ENCODE data around the gene COL7A1.

The COL7A1 gene

DNA sequence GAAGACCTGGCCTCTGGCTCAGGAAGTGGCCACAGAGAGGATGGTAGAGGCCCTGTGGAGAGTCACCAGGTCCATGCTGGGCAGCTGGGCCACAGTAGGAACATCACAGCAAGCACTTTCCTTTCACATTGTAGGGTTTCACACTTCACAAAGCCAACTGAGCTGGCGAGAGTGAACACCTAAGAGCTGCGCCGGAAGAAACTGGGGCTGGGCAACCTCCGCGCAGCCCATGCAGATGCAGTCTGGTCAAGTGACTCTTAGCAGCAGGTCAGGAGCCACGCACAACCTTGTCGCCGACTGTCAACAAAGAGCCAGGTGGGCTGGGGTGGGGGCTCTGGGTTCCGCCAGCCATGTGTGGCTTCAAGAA, 75.9 kb downstream of the COL7A1 start:
- Histone ChIP-seq H3K9ac (ENCODE audit: low read length) (no peak overlapping the region), H3K27ac (ENCODE audit: low read length, poor library complexity, severe bottlenecking) (no peak overlapping the region), H3K4me3 (ENCODE audit: insufficient read depth in 1 of 2, low read depth in 1 of 2, low read length in 2 of 2) (no peak overlapping the region), H3K23ac (ENCODE audit: low read length in 2 of 2) (no peak overlapping the region), H2AFZ (ENCODE audit: low read depth, low read length) (no peak overlapping the region), H2BK5ac (ENCODE audit: low read depth, low read length, poor library complexity, severe bottlenecking) (no peak overlapping the region), H2BK15ac (ENCODE audit: low read depth, poor library complexity, severe bottlenecking) (no peak overlapping the region), H3K4ac (ENCODE audit: low read depth in 1 of 2, low read length in 2 of 2) (no peak overlapping the region), H3K27me3 (ENCODE audit: control insufficient read depth in 1 of 2, insufficient read depth in 1 of 2, low read length in 2 of 2) (no peaks in the 10 kb centered on the region), H2AK5ac (ENCODE audit: low read length, severe bottlenecking) (no peak overlapping the region), H3K9me3 (ENCODE audit: control insufficient read depth, low read length) (no peaks in the 10 kb centered on the region), H3K14ac (ENCODE audit: low read length in 2 of 2) (no peak overlapping the region), H3K4me2 (ENCODE audit: low read length, poor library complexity, severe bottlenecking) (no peak overlapping the region), H4K91ac (ENCODE audit: low read length) (no peak overlapping the region), H2BK120ac (ENCODE audit: low read depth, low read length) (no peak overlapping the region), H3K36me3 (ENCODE audit: control insufficient read depth in 1 of 2, insufficient read depth in 2 of 2, low read depth in 1 of 2, low read length in 2 of 2) (peaks cover 0 to 68% of the 10 kb centered on the region in 2 experiments), H2BK12ac (ENCODE audit: low read length in 2 of 2) (no peak overlapping the region), H3K4me1 (ENCODE audit: control insufficient read depth, insufficient read depth, low read depth, low read length) (peaks cover 6% of the 10 kb centered on the region), H3K18ac (ENCODE audit: low read depth in 1 of 2, low read length in 2 of 2) (no peak overlapping the region), H3K79me1 (replicated peaks; ENCODE audit: low read length, poor library complexity, severe bottlenecking) (peaks cover 5% of the 10 kb centered on the region), H4K8ac (ENCODE audit: low read length) (no peak overlapping the region)
- DNase-seq = no peak
- 97% methylated on average over 9 of the region's 9 CpGs for WGBS

DNA sequence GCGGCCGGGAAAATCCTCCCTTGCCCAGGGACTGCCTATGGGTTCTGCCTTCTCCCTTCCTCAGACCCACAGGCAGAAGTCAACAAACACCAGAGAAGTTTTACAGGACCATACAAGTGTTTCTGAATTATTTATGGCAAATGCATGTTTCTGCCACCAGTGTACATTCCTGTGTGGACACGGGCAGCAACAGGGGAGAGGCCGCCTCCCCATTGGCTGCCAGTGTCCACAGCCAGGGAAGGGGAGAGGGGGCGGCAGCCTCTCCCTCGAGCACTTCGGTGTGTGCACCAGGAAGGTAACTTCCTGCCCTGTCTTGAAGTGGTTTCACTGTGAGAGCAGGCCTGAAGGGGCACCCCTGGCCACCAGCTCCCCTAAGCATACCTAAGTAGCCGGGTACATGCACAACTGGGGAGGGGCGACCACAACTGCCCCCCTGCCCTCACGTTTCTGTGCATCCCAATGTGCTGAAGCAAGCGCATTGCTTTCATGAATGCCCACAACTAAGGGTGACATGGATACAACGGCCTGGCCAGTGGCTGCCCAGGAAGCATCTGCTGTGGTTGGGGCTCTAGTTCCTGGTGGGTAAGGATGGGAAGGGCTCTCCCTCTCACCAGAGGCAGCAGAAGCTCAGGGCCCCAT, 76.4 kb downstream of the COL7A1 start:
- peaks cover 6% of the 10 kb centered on the region for H3K4me1 ChIP-seq (ENCODE audit: control insufficient read depth, insufficient read depth, low read depth, low read length)
- no peak for DNase-seq
- H3K27me3 ChIP-seq (ENCODE audit: control insufficient read depth in 1 of 2, insufficient read depth in 1 of 2, low read length in 2 of 2) = no peaks in the 10 kb centered on the region
- H3K79me1 ChIP-seq (replicated peaks; ENCODE audit: low read length, poor library complexity, severe bottlenecking) = peaks cover 5% of the 10 kb centered on the region
- H3K36me3 ChIP-seq (ENCODE audit: control insufficient read depth in 1 of 2, insufficient read depth in 2 of 2, low read depth in 1 of 2, low read length in 2 of 2) = peaks cover 0 to 63% of the 10 kb centered on the region in 2 experiments
- no peak overlapping the region for H3K4me2 ChIP-seq (ENCODE audit: low read length, poor library complexity, severe bottlenecking)
- H4K91ac ChIP-seq (ENCODE audit: low read length) = no peak overlapping the region
- H4K8ac ChIP-seq (ENCODE audit: low read length) = no peak overlapping the region
- H3K9me3 ChIP-seq (ENCODE audit: control insufficient read depth, low read length) = no peaks in the 10 kb centered on the region
- H2AK5ac ChIP-seq (ENCODE audit: low read length, severe bottlenecking) = no peak overlapping the region
- H3K23ac ChIP-seq (ENCODE audit: low read length in 2 of 2) = no peak overlapping the region
- no peak overlapping the region for H2BK12ac ChIP-seq (ENCODE audit: low read length in 2 of 2)
- no peak overlapping the region for H3K14ac ChIP-seq (ENCODE audit: low read length in 2 of 2)
- WGBS = 80% methylated on average over 11 of the region's 12 CpGs
- H3K27ac ChIP-seq (ENCODE audit: low read length, poor library complexity, severe bottlenecking) = no peak overlapping the region
- H2BK5ac ChIP-seq (ENCODE audit: low read depth, low read length, poor library complexity, severe bottlenecking) = no peak overlapping the region
- H3K9ac ChIP-seq (ENCODE audit: low read length) = no peak overlapping the region
- H3K4ac ChIP-seq (ENCODE audit: low read depth in 1 of 2, low read length in 2 of 2) = no peak overlapping the region
- H2AFZ ChIP-seq (ENCODE audit: low read depth, low read length) = no peak overlapping the region
- no peak overlapping the region for H3K4me3 ChIP-seq (ENCODE audit: insufficient read depth in 1 of 2, low read depth in 1 of 2, low read length in 2 of 2)
- H2BK15ac ChIP-seq (ENCODE audit: low read depth, poor library complexity, severe bottlenecking) = no peak overlapping the region
- H3K18ac ChIP-seq (ENCODE audit: low read depth in 1 of 2, low read length in 2 of 2) = no peak overlapping the region
- H2BK120ac ChIP-seq (ENCODE audit: low read depth, low read length) = no peak overlapping the region

DNA sequence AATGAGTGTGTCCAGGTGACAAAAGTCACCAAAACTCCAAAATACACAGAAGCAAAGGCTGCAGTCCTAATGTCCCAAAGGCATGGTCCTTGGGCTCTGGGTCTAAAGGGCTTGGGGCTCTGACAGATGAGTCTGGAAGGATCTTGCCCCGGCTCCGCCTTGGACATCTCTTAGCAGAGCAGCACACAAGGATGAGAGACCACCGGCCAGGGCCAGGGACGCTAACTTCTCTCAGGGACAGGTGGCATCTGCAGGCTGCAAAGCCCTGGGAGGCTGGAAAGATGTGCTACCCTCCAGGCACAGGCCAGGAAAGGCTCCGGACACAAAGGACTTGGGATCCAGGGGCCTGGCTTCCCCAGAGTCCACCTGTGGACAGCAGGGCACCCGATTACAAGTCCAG, 77.1 kb downstream of the COL7A1 start:
- Histone ChIP-seq H2AFZ (ENCODE audit: low read depth, low read length) (no peak overlapping the region), H3K4me1 (ENCODE audit: control insufficient read depth, insufficient read depth, low read depth, low read length) (peaks cover 6% of the 10 kb centered on the region), H3K9ac (ENCODE audit: low read length) (no peak overlapping the region), H2BK120ac (ENCODE audit: low read depth, low read length) (no peak overlapping the region), H3K27me3 (ENCODE audit: control insufficient read depth in 1 of 2, insufficient read depth in 1 of 2, low read length in 2 of 2) (no peaks in the 10 kb centered on the region), H3K4ac (ENCODE audit: low read depth in 1 of 2, low read length in 2 of 2) (no peak overlapping the region), H2AK5ac (ENCODE audit: low read length, severe bottlenecking) (no peak overlapping the region), H2BK5ac (ENCODE audit: low read depth, low read length, poor library complexity, severe bottlenecking) (no peak overlapping the region), H3K18ac (ENCODE audit: low read depth in 1 of 2, low read length in 2 of 2) (no peak overlapping the region), H3K23ac (ENCODE audit: low read length in 2 of 2) (no peak overlapping the region), H3K79me1 (replicated peaks; ENCODE audit: low read length, poor library complexity, severe bottlenecking) (peaks cover 5% of the 10 kb centered on the region), H3K36me3 (ENCODE audit: control insufficient read depth in 1 of 2, insufficient read depth in 2 of 2, low read depth in 1 of 2, low read length in 2 of 2) (peaks cover 0 to 58% of the 10 kb centered on the region in 2 experiments), H3K27ac (ENCODE audit: low read length, poor library complexity, severe bottlenecking) (no peak overlapping the region), H4K8ac (ENCODE audit: low read length) (no peak overlapping the region), H3K14ac (ENCODE audit: low read length in 2 of 2) (no peak overlapping the region), H2BK12ac (ENCODE audit: low read length in 2 of 2) (no peak overlapping the region), H4K91ac (ENCODE audit: low read length) (no peak overlapping the region), H3K9me3 (ENCODE audit: control insufficient read depth, low read length) (no peaks in the 10 kb centered on the region), H3K4me3 (ENCODE audit: insufficient read depth in 1 of 2, low read depth in 1 of 2, low read length in 2 of 2) (no peak overlapping the region), H3K4me2 (ENCODE audit: low read length, poor library complexity, severe bottlenecking) (no peak overlapping the region), H2BK15ac (ENCODE audit: low read depth, poor library complexity, severe bottlenecking) (no peak overlapping the region)
- WGBS = 83% methylated on average over 6 of the region's 6 CpGs
- DNase-seq = no peak

DNA sequence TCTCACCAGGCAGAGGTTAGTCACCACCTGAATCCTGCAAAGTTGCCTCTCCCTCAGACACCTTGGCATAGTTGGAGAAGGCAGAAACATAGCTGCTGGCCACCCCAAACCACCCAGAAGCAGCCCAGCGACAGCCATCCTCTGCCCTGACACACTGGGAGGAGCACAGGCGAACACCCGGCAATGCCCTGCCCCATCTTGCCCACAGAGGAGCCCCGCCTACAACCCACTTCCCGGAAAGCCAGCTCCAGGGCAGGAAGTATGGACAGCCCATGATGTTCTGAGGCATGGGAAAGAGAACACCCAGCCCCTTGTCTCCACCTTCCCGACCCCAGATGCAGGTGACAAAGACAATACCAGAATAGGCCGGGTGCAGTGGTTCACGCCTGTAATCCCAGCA, 78.6 kb downstream of the COL7A1 start:
- no peak overlapping the region for H2BK5ac ChIP-seq (ENCODE audit: low read depth, low read length, poor library complexity, severe bottlenecking)
- WGBS = 88% methylated on average over 8 of the region's 8 CpGs
- no peak overlapping the region for H3K4me2 ChIP-seq (ENCODE audit: low read length, poor library complexity, severe bottlenecking)
- H2BK120ac ChIP-seq (ENCODE audit: low read depth, low read length) = no peak overlapping the region
- H2AFZ ChIP-seq (ENCODE audit: low read depth, low read length) = no peak overlapping the region
- H3K79me1 ChIP-seq (replicated peaks; ENCODE audit: low read length, poor library complexity, severe bottlenecking) = peaks cover 5% of the 10 kb centered on the region
- no peak overlapping the region for H4K8ac ChIP-seq (ENCODE audit: low read length)
- H3K9me3 ChIP-seq (ENCODE audit: control insufficient read depth, low read length) = no peaks in the 10 kb centered on the region
- H3K4ac ChIP-seq (ENCODE audit: low read depth in 1 of 2, low read length in 2 of 2) = no peak overlapping the region
- H3K9ac ChIP-seq (ENCODE audit: low read length) = no peak overlapping the region
- H2BK12ac ChIP-seq (ENCODE audit: low read length in 2 of 2) = no peak overlapping the region
- H3K14ac ChIP-seq (ENCODE audit: low read length in 2 of 2) = no peak overlapping the region
- no peak overlapping the region for H3K23ac ChIP-seq (ENCODE audit: low read length in 2 of 2)
- H4K91ac ChIP-seq (ENCODE audit: low read length) = no peak overlapping the region
- H3K4me1 ChIP-seq (ENCODE audit: control insufficient read depth, insufficient read depth, low read depth, low read length) = peaks cover 6% of the 10 kb centered on the region
- no peaks in the 10 kb centered on the region for H3K27me3 ChIP-seq (ENCODE audit: control insufficient read depth in 1 of 2, insufficient read depth in 1 of 2, low read length in 2 of 2)
- H3K18ac ChIP-seq (ENCODE audit: low read depth in 1 of 2, low read length in 2 of 2) = no peak overlapping the region
- H2AK5ac ChIP-seq (ENCODE audit: low read length, severe bottlenecking) = no peak overlapping the region
- H3K27ac ChIP-seq (ENCODE audit: low read length, poor library complexity, severe bottlenecking) = no peak overlapping the region
- DNase-seq = no peak
- H2BK15ac ChIP-seq (ENCODE audit: low read depth, poor library complexity, severe bottlenecking) = no peak overlapping the region
- peaks cover 0 to 49% of the 10 kb centered on the region in 2 experiments for H3K36me3 ChIP-seq (ENCODE audit: control insufficient read depth in 1 of 2, insufficient read depth in 2 of 2, low read depth in 1 of 2, low read length in 2 of 2)
- no peak overlapping the region for H3K4me3 ChIP-seq (ENCODE audit: insufficient read depth in 1 of 2, low read depth in 1 of 2, low read length in 2 of 2)
